Right renal cortex interstitium (tissue), 3 donors: Measurements from ENCODE around the gene UBE2N. TPM values are rescaled to one million over a fixed set of nuclear protein-coding genes. Genes with fewer than 3 reads are reported as not detected.
"Not testable (repeated sequence)": the region's sequence is repeated elsewhere in the genome, so short reads cannot be mapped to it uniquely, and the experiment has no call there.

Experiments
- DNase-seq, 3 donors: peaks; one replicate each; pipeline ENCODE4 v3.0.0-alpha.2; 2013; ENCODE audit warnings: low read depth in 3 of 3, low spot score in 2 of 3
- polyA plus RNA-seq, 3 donors: library from polyadenylated mRNA; unstranded; fragments of 120-200 nt; gene quantifications; one replicate each; pipeline ENCODE4 v1.2.1, GENCODE V29; 2013; ENCODE audit not compliant: insufficient read length in 3 of 3

The UBE2N gene
- polyA plus RNA-seq, 3 donors, result 175 to 187 (median 176) TPM

- no peak for DNase-seq
Measured at GRCh38 chr12:93415723-93416464, 25.9 kb downstream of the UBE2N start.

GRCh38 chr12:93413064-93413463 is 28.7 kb downstream of the UBE2N start:
- DNase-seq, result no peak

- not testable (repeated sequence) for DNase-seq
Measured at GRCh38 chr12:93412396-93412795, 29.4 kb downstream of the UBE2N start.

GRCh38 chr12:93411060-93411459 is 30.7 kb downstream of the UBE2N start:
- DNase-seq, result not testable (repeated sequence)

- DNase-seq, result not testable (repeated sequence)
Measured at GRCh38 chr12:93409343-93410187, 32.2 kb downstream of the UBE2N start.

GRCh38 chr12:93408813-93409212 is 32.9 kb downstream of the UBE2N start:
- DNase-seq, result no peak

- no peak for DNase-seq
Measured at GRCh38 chr12:93407963-93408283, 33.8 kb downstream of the UBE2N start.

GRCh38 chr12:93407054-93407962 is 34.4 kb downstream of the UBE2N start:
- no peak for DNase-seq

- DNase-seq, result no peak
Measured at GRCh38 chr12:93404961-93405849, 36.5 kb downstream of the UBE2N start.

GRCh38 chr12:93403988-93404803 is 37.6 kb downstream of the UBE2N start:
- DNase-seq, result no peak

- DNase-seq, result no peak
Measured at GRCh38 chr12:93402333-93403311, 39.1 kb downstream of the UBE2N start.

- not testable (repeated sequence) for DNase-seq
Measured at GRCh38 chr12:93399183-93399863, 42.4 kb downstream of the UBE2N start.

GRCh38 chr12:93397412-93397811 is 44.3 kb downstream of the UBE2N start:
- no peak for DNase-seq

GRCh38 chr12:93393425-93393824 is 48.3 kb downstream of the UBE2N start:
- DNase-seq, result no peak

- no peak for DNase-seq
Measured at GRCh38 chr12:93390549-93391297, 51.0 kb downstream of the UBE2N start.

- DNase-seq, result no peak
Measured at GRCh38 chr12:93390031-93390430, 51.7 kb downstream of the UBE2N start.

GRCh38 chr12:93387780-93388179 is 54.0 kb downstream of the UBE2N start:
- DNase-seq, result no peak
